HEK293 (cell line): Measurements from ENCODE around the gene FALEC.
"Not testable (repeated sequence)": the region's sequence is repeated elsewhere in the genome, so short reads cannot be mapped to it uniquely, and the experiment has no call there.

Experiments used
- CTCF ChIP-seq: fragments of 450-650 bp; formaldehyde crosslinking; IDR thresholded peaks from 2 replicates; pipeline ENCODE4 v1.5.1; 2016; ENCODE audit warnings: missing biosample characterization, missing genetic modification characterization
- PRDM10 ChIP-seq: fragments of 450-650 bp; formaldehyde crosslinking; IDR thresholded peaks from 2 replicates; pipeline ENCODE4 v1.5.1; 2016; ENCODE audit warnings: missing biosample characterization, missing genetic modification characterization
- YY1 ChIP-seq: fragments of 450-650 bp; formaldehyde crosslinking; IDR thresholded peaks from 2 replicates; pipeline ENCODE4 v1.5.1; 2018; ENCODE audit warnings: missing biosample characterization, missing genetic modification characterization
- ZBTB10 ChIP-seq: fragments of 450-650 bp; formaldehyde crosslinking; IDR thresholded peaks from 2 replicates; pipeline ENCODE4 v1.5.1; 2016; ENCODE audit warnings: missing biosample characterization, missing genetic modification characterization
- ZBTB8A ChIP-seq: fragments of 450-650 bp; formaldehyde crosslinking; IDR thresholded peaks from 2 replicates; pipeline ENCODE4 v1.5.1; 2016; ENCODE audit warnings: missing biosample characterization, missing genetic modification characterization
- ZNF274 ChIP-seq, 2 experiments: fragments of 200-500 bp in 1 of 2; fragments of 450-650 bp in 1 of 2; sonication (Bioruptor generic) in 1 of 2; formaldehyde crosslinking in 1 of 2; IDR thresholded peaks; 2 replicates each; pipeline versions ENCODE4 v1.5.1 to v1.6.1; 2014 to 2016; ENCODE audit warnings: borderline replicate concordance in 1 of 2, inconsistent platforms in 1 of 2, low read length in 1 of 2, missing biosample characterization in 1 of 2, missing genetic modification characterization in 1 of 2
- ZNF416 ChIP-seq: fragments of 450-650 bp; formaldehyde crosslinking; IDR thresholded peaks from 2 replicates; pipeline ENCODE4 v1.5.1; 2016; ENCODE audit warnings: missing biosample characterization, missing genetic modification characterization
- ZNF558 ChIP-seq: fragments of 450-650 bp; formaldehyde crosslinking; IDR thresholded peaks from 2 replicates; pipeline ENCODE4 v1.5.1; 2016; ENCODE audit warnings: missing biosample characterization, missing genetic modification characterization
- ZNF76 ChIP-seq: fragments of 450-650 bp; formaldehyde crosslinking; IDR thresholded peaks from 2 replicates; pipeline ENCODE4; 2016; ENCODE audit warnings: low read depth, missing biosample characterization, missing genetic modification characterization, borderline replicate concordance

- TF ChIP-seq PRDM10 (tag by site-specific recombination); ZBTB8A (tag by site-specific recombination); ZNF416 (tag by site-specific recombination); ZNF558; CTCF (tag by site-specific recombination); YY1; ZNF76; ZNF274 (IDR thresholded peaks at IDR 0.05; ENCODE audit: low read length); ZNF274 (tag by site-specific recombination; IDR thresholded peaks at IDR 0.05; ENCODE audit: borderline replicate concordance); ZBTB10 (tag by site-specific recombination): not testable (repeated sequence)
Measured at GRCh38 chr1:150581962-150582361, 66.4 kb downstream of the FALEC start.
